OCI-LY7 (cell line): ENCODE data around the gene CFAP97D2. TPM values are rescaled to one million over a fixed set of nuclear protein-coding genes. Genes with fewer than 3 reads are reported as not detected.

Experiments used
- BruUV-seq: library from RNA; stranded (reverse); fragments of 400-500 nt; replicated peaks from 2 replicates; lab custom pipeline; 2021; lab: Mats Ljungman, UMichigan
- CTCF ChIA-PET: fragments of 300-600 bp; sonication (Branson Sonifier 250); formaldehyde crosslinking; loops from one replicate; lab custom pipeline; 2022; ENCODE audit warnings: antibody characterized with exemption; ENCODE audit not compliant: unreplicated experiment; lab: Charles Lee
- POLR2A ChIA-PET: fragments of 300-600 bp; sonication (Branson Sonifier 250); formaldehyde crosslinking; loops from one replicate; lab custom pipeline; 2022; ENCODE audit warnings: antibody characterized with exemption; lab: Charles Lee
- DNase-seq: peaks from one replicate; pipeline ENCODE4 v3.0.0-alpha.2; 2015; ENCODE audit warnings: low spot score
- H2AFZ ChIP-seq: fragments of 200-600 bp; sonication (generic), shearing (Covaris generic); 2 replicates; pipeline ENCODE4 v1.6.1; 2014; ENCODE audit warnings: mild to moderate bottlenecking, antibody characterized with exemption, low read length, moderate library complexity
- H3K27ac ChIP-seq: fragments of 200-600 bp; sonication (generic); 2 replicates; pipeline ENCODE4 v1.5.1; 2014; ENCODE audit warnings: mixed run types, low read depth, mild to moderate bottlenecking, moderate library complexity, low read length, inconsistent platforms; ENCODE audit not compliant: poor library complexity, severe bottlenecking
- H3K36me3 ChIP-seq: fragments of 200-600 bp; sonication (generic); 2 replicates; pipeline ENCODE4 v1.6.1; 2014; ENCODE audit warnings: mild to moderate bottlenecking, antibody characterized with exemption, low read length, moderate library complexity, mixed read lengths; ENCODE audit not compliant: insufficient read depth
- H3K4me1 ChIP-seq: fragments of 200-600 bp; sonication (generic); 2 replicates; pipeline ENCODE4 v1.5.1; 2014; ENCODE audit warnings: mild to moderate bottlenecking, low read length; ENCODE audit not compliant: insufficient read depth, poor library complexity, severe bottlenecking
- H3K4me2 ChIP-seq: fragments of 200-600 bp; sonication (generic); 2 replicates; pipeline ENCODE4 v1.6.1; 2014; ENCODE audit warnings: mild to moderate bottlenecking, low read length
- H3K4me3 ChIP-seq: fragments of 200-600 bp; sonication (generic); 2 replicates; pipeline ENCODE4 v1.5.1; 2014; ENCODE audit warnings: mild to moderate bottlenecking, low read depth, low read length; ENCODE audit not compliant: poor library complexity, severe bottlenecking
- H3K79me2 ChIP-seq: fragments of 200-600 bp; sonication (generic); 2 replicates; pipeline ENCODE4 v1.6.1; 2016; ENCODE audit warnings: low read depth, mild to moderate bottlenecking, low read length, moderate library complexity, mixed read lengths; ENCODE audit not compliant: insufficient read depth
- H3K9me2 ChIP-seq: fragments of 200-600 bp; sonication (generic); 2 replicates; pipeline ENCODE4 v1.6.1; 2016; ENCODE audit warnings: mild to moderate bottlenecking, low read length, mixed read lengths; ENCODE audit not compliant: insufficient read depth
- H3K9me3 ChIP-seq: fragments of 200-600 bp; sonication (generic); 2 replicates; pipeline ENCODE4 v1.6.1; 2014; ENCODE audit warnings: mild to moderate bottlenecking, mixed run types, low read length, mixed read lengths
- H4K20me1 ChIP-seq: fragments of 200-600 bp; sonication (generic); 2 replicates; pipeline ENCODE4 v1.6.1; 2014; ENCODE audit warnings: mild to moderate bottlenecking, antibody characterized with exemption, low read length, moderate library complexity, mixed read lengths; ENCODE audit not compliant: insufficient read depth
- CTCF ChIP-seq: fragments of 200-600 bp; sonication (generic); conservative IDR thresholded peaks from 2 replicates; pipeline ENCODE4 v1.5.1; 2014; ENCODE audit warnings: mild to moderate bottlenecking, antibody characterized with exemption, low read length, moderate library complexity, mixed read lengths
- EZH2phosphoT487 ChIP-seq: fragments of 200-600 bp; sonication (generic); IDR thresholded peaks from 2 replicates; pipeline ENCODE4 v1.6.1; 2018; ENCODE audit warnings: low read depth, borderline replicate concordance, mild to moderate bottlenecking, mixed run types, antibody characterized with exemption, low read length, moderate library complexity, mixed read lengths
- intact Hi-C: fragments of 100-400 bp; cut with micrococcal nuclease; formaldehyde crosslinking; loops from one replicate; pipeline ENCODE4 v1.10.0; 2022; ENCODE audit not compliant: unreplicated experiment
- total RNA-seq, 2 experiments: library from RNA; depleted of rRNA in 1 of 2; stranded (reverse); fragments of >200 nt in 1 of 2; shearing (Covaris generic) in 1 of 2; gene quantifications; 2 replicates each; pipeline ENCODE4 v1.2.3, GENCODE V29; 2014 to 2022

The CFAP97D2 gene
- total RNA-seq, 2 experiments from 2014 or later = not detected

- Histone ChIP-seq H3K4me2 (no peak overlapping the region), H3K9me2 (no peaks in the 10 kb centered on the region), H3K9me3 (no peaks in the 10 kb centered on the region), H4K20me1 (no peaks in the 10 kb centered on the region), H2AFZ (no peak overlapping the region), H3K4me3 (no peak overlapping the region), H3K4me1 (no peaks in the 10 kb centered on the region), H3K27ac (no peak overlapping the region), H3K36me3 (no peaks in the 10 kb centered on the region), H3K79me2 (no peaks in the 10 kb centered on the region)
- CTCF ChIA-PET = no interaction called here
- POLR2A ChIA-PET = no interaction called here
- TF ChIP-seq CTCF (no peak), EZH2phosphoT487 (no peak)
- no TSS peak for BruUV-seq
- DNase-seq = no peak
- intact Hi-C loops = no loop called here
These were observed 17.2 kb upstream of the CFAP97D2 start for GRCh38 chr13:114161644-114162532.

- Histone ChIP-seq H3K36me3 (no peaks in the 10 kb centered on the region), H3K9me3 (no peaks in the 10 kb centered on the region), H3K4me2 (no peak overlapping the region), H3K79me2 (no peaks in the 10 kb centered on the region), H4K20me1 (no peaks in the 10 kb centered on the region), H3K4me1 (no peaks in the 10 kb centered on the region), H3K9me2 (no peaks in the 10 kb centered on the region), H3K27ac (no peak overlapping the region), H2AFZ (no peak overlapping the region), H3K4me3 (no peak overlapping the region)
- DNase-seq = no peak
- no TSS peak for BruUV-seq
- CTCF ChIA-PET = no interaction called here
- POLR2A ChIA-PET = no interaction called here
- no peak for TF ChIP-seq CTCF
- no peak for TF ChIP-seq EZH2phosphoT487
- intact Hi-C loops = no loop called here
These were observed 16.5 kb upstream of the CFAP97D2 start for GRCh38 chr13:114162533-114162922.

- Histone ChIP-seq H3K4me3 (no peak overlapping the region), H4K20me1 (no peaks in the 10 kb centered on the region), H3K36me3 (no peaks in the 10 kb centered on the region), H2AFZ (no peak overlapping the region), H3K79me2 (no peaks in the 10 kb centered on the region), H3K4me2 (no peak overlapping the region), H3K9me3 (no peaks in the 10 kb centered on the region), H3K4me1 (no peaks in the 10 kb centered on the region), H3K9me2 (no peaks in the 10 kb centered on the region), H3K27ac (no peak overlapping the region)
- CTCF ChIA-PET = interaction anchor here (0.6 kb wide), 1 partner anchor 173 kb away, joined by 3 read pairs; no protein-coding TSS in a partner anchor
- intact Hi-C loops = no loop called here
- no peak for TF ChIP-seq CTCF
- no peak for TF ChIP-seq EZH2phosphoT487
- no TSS peak for BruUV-seq
- DNase-seq = no peak
- POLR2A ChIA-PET = interaction anchor here (0.6 kb wide), 1 partner anchor 569 kb away, joined by 5 read pairs; no protein-coding TSS in a partner anchor
These were observed 15.0 kb upstream of the CFAP97D2 start for GRCh38 chr13:114164053-114164452.
